ENCODE measurements around the gene IZUMO4. TPM values are rescaled to one million over a fixed set of nuclear protein-coding genes. Genes with fewer than 3 reads are reported as not detected.
A peak's percentile ranks its signal among the peaks of the same experiment; 100 is the strongest.

IZUMO4 gene
- total and polyA plus RNA-seq, 10 of the 15 experiments (the other 5 are each of a cell fraction or from before 2014, with no cell fraction given) = 0.53 to 27.1 (median 7.5) TPM

GRCh38 chr19:2050991-2051772 lies 45.5 kb upstream of the IZUMO4 start, which contains the start of gene MKNK2 (continued):
- TF ChIP-seq PBX3 (IDR thresholded peaks at IDR 0.05; ENCODE audit: insufficient replicate concordance, low read depth, low read length) (no peak), STAT1 (conservative IDR thresholded peaks at IDR 0.05) (no peak), CHD1 (IDR thresholded peaks at IDR 0.05; ENCODE audit: low read depth, low read length) (no peak; the same call in 1 of the 2 replicates), CBX3 (IDR thresholded peaks at IDR 0.05; ENCODE audit: borderline replicate concordance, low read depth) (no peak)

DNA sequence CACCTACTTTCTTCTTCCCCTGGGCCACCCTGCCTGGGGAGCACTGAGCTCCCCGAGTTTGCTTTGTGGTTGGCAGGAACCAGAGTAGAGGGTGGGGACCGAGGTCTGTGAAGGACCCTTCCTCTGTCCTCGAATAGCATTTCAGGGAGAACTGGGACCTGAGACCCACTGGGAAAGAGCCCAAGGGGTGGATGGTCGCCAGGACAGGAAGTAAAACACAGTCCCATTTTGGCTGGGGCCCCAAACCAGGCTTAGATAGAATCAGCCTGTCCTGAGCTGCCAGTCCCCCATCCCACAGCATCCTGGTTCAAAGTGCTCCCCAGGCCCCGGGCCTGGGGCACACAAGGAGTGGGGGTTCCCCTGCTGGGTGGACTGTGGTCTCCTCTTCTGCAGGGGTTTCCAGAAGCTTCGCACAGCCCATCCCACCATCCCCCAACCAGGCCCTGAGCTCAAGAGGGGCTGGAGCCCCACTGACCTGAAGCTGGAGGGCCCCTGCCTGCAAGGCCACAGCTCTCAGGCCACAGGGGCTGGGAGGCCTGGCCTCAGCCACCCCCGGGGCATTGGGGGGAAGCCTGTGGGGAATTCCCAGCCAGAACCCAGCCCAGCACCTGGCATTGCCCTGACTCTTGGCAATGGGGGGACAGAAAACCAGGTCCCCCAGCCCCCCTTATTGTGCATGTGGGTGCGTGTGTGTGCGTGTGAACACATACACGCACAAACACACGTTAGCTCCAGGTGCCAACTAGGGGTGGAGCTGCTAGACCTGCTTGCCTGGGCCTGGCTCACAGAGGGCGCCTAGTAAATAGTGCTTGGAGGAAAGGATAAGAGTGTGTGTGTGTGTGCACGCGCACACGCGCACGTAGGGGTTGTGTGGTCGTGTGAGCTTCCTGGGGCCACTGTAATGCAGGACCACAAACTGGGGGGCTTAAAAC lies 44.7 kb upstream of the IZUMO4 start:
- Histone ChIP-seq H3K4me2 (ENCODE audit: control insufficient read depth, insufficient read depth) (peak overlapping the region; percentile 58), H3K4me3 (peak overlapping the region; percentile 37; the same call in 1 of the 2 replicates), H3K4me1 (ENCODE audit: control insufficient read depth, insufficient read depth, low read length) (peaks cover 55% of the 10 kb centered on the region), H4K20me1 (ENCODE audit: control insufficient read depth, insufficient read depth) (peaks cover 14% of the 10 kb centered on the region), H3K27ac (ENCODE audit: control insufficient read depth, insufficient read depth) (peak overlapping the region; percentile 86), H3K36me3 (ENCODE audit: control insufficient read depth in 2 of 2, insufficient read depth in 2 of 2, low read length in 1 of 2) (peaks cover 0 to 2% of the 10 kb centered on the region in 2 experiments; a peak in 2 of 4 replicates), H3K27me3 (replicated peaks in 1 of 2; ENCODE audit: control insufficient read depth in 2 of 2, insufficient read depth in 2 of 2, low read length in 1 of 2) (no peaks in the 10 kb centered on the region), H2AFZ (ENCODE audit: control insufficient read depth, low read depth, low read length) (peak overlapping the region; percentile 46), H3K9me3 (replicated peaks; ENCODE audit: control insufficient read depth, insufficient read depth, low read length) (no peaks in the 10 kb centered on the region), H3K9ac (ENCODE audit: control insufficient read depth, insufficient read depth, low read length) (peak overlapping the region; percentile 62), H3K79me2 (ENCODE audit: control insufficient read depth, insufficient read depth, low read length) (peaks cover 50% of the 10 kb centered on the region)
- POLR2A ChIA-PET = interaction anchor here (0.5 to 6.0 kb wide), 23 partner anchors 8 to 1936 kb away, joined by 3 to 110 read pairs (median 4); partner anchors contain the start of genes AP3D1 and MOB3A
- peak; percentile 57 for FAIRE-seq
- CTCF ChIA-PET = interaction anchor here (0.9 to 3.0 kb wide), 13 partner anchors 8 to 124 kb away, joined by 3 to 27 read pairs (median 4); no protein-coding TSS in a partner anchor
- no TSS peak for BruUV-seq (replicated peaks)
- 8% methylated on average over 18 of the region's 18 CpGs for WGBS (ENCODE audit: insufficient coverage, insufficient replicate concordance, low lambda C conversion rate, missing lambda C conversion rate)
- peak; percentile 33 for ATAC-seq
- in situ Hi-C loops (cut with MboI) (no loop called here), intact Hi-C loops (cut with micrococcal nuclease; ENCODE audit: unreplicated experiment) (loop anchor here (2.0 to 5.0 kb wide), 2 partner anchors 39 to 155 kb away; no protein-coding TSS in a partner anchor)
- RAD21 ChIA-PET (ENCODE audit: unreplicated experiment) = interaction anchor here (0.9 to 2.7 kb wide), 16 partner anchors 8 to 195 kb away, joined by 3 to 17 read pairs (median 4); partner anchors contain the start of gene IZUMO4
- SMC1A ChIA-PET (ENCODE audit: uncharacterized antibody, unreplicated experiment) = interaction anchor here (0.9 to 2.5 kb wide), 12 partner anchors 9 to 148 kb away, joined by 3 to 15 read pairs (median 4); no protein-coding TSS in a partner anchor
- peak; percentile 72 for DNase-seq (ENCODE audit: low read depth, low spot score)
- peak; percentile 84 for TF ChIP-seq RELB (IDR thresholded peaks at IDR 0.05; ENCODE audit: low read depth)
- TF ChIP-seq MLLT1 (IDR thresholded peaks at IDR 0.05) = peak; percentile 14; the same call in 1 of the 2 replicates
- no peak for TF ChIP-seq PAX5 (IDR thresholded peaks at IDR 0.05; ENCODE audit: borderline replicate concordance, low read depth, low read length)
- TF ChIP-seq, protein P1, sequence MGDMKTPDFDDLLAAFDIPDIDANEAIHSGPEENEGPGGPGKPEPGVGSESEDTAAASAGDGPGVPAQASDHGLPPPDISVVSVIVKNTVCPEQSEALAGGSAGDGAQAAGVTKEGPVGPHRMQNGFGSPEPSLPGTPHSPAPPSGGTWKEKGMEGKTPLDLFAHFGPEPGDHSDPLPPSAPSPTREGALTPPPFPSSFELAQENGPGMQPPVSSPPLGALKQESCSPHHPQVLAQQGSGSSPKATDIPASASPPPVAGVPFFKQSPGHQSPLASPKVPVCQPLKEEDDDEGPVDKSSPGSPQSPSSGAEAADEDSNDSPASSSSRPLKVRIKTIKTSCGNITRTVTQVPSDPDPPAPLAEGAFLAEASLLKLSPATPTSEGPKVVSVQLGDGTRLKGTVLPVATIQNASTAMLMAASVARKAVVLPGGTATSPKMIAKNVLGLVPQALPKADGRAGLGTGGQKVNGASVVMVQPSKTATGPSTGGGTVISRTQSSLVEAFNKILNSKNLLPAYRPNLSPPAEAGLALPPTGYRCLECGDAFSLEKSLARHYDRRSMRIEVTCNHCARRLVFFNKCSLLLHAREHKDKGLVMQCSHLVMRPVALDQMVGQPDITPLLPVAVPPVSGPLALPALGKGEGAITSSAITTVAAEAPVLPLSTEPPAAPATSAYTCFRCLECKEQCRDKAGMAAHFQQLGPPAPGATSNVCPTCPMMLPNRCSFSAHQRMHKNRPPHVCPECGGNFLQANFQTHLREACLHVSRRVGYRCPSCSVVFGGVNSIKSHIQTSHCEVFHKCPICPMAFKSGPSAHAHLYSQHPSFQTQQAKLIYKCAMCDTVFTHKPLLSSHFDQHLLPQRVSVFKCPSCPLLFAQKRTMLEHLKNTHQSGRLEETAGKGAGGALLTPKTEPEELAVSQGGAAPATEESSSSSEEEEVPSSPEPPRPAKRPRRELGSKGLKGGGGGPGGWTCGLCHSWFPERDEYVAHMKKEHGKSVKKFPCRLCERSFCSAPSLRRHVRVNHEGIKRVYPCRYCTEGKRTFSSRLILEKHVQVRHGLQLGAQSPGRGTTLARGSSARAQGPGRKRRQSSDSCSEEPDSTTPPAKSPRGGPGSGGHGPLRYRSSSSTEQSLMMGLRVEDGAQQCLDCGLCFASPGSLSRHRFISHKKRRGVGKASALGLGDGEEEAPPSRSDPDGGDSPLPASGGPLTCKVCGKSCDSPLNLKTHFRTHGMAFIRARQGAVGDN (IDR thresholded peaks at IDR 0.05) = peak; percentile 87
- TF ChIP-seq MTA2 (IDR thresholded peaks at IDR 0.05; ENCODE audit: low read depth) = peak; percentile 74

Data from GM12878 (cell line).